ENCODE measurements around the gene POMP.

GRCh38 chr13:28658796-28659620 lies at the start of gene POMP:
- TF ChIP-seq EZH2phosphoT487 (IDR thresholded peaks at IDR 0.05; ENCODE audit: borderline replicate concordance, low read depth, low read length), result no peak
- peak; percentile 43; the same call in 1 of the 2 replicates for TF ChIP-seq CTCF (conservative IDR thresholded peaks at IDR 0.05; ENCODE audit: low read length)
